SIG-M5 treated with dmso at 0.1 percent for 504 hours (cell line): ENCODE results near the gene FERD3L.
A peak's percentile ranks its signal among the peaks of the same experiment; 100 is the strongest.
"Not testable (repeated sequence)": the region's sequence is repeated elsewhere in the genome, so short reads cannot be mapped to it uniquely, and the experiment has no call there.

Source experiments
- DNase-seq: peaks from one replicate; lab custom pipeline; 2025; ENCODE audit not compliant: unreplicated experiment; lab: John Stamatoyannopoulos, UW

FERD3L gene

GRCh38 chr7:19144661-19145433 lies at the start of gene FERD3L:
TSS of gene FERD3L (minus strand) at chr7:19145421. CDS start at chr7:19145362, 59 bp downstream.
- no peak for DNase-seq

- not testable (repeated sequence) for DNase-seq
Observed at GRCh38 chr7:19194417-19194816, 49.2 kb upstream of the FERD3L start.

- no peak for DNase-seq
Observed at GRCh38 chr7:19181634-19182033, 36.4 kb upstream of the FERD3L start.

- DNase-seq = no peak
Observed at GRCh38 chr7:19178595-19178994, 33.4 kb upstream of the FERD3L start.

GRCh38 chr7:19177269-19177668 lies 32.0 kb upstream of the FERD3L start:
- DNase-seq = no peak

- DNase-seq = no peak
Observed at GRCh38 chr7:19175241-19175640, 30.0 kb upstream of the FERD3L start.

- DNase-seq = no peak
Observed at GRCh38 chr7:19161671-19162070, 16.4 kb upstream of the FERD3L start.

GRCh38 chr7:19146699-19147098 lies 1.5 kb upstream of the FERD3L start:
- no peak for DNase-seq

GRCh38 chr7:19145434-19146115 lies 354 bp upstream of the FERD3L start:
- DNase-seq = no peak

GRCh38 chr7:19143881-19144574 lies 1.2 kb downstream of the FERD3L start:
- no peak for DNase-seq

- DNase-seq = no peak
Observed at GRCh38 chr7:19139706-19140327, 5.4 kb downstream of the FERD3L start.

GRCh38 chr7:19133886-19134285 lies 11.3 kb downstream of the FERD3L start:
- DNase-seq = no peak

GRCh38 chr7:19133390-19133789 lies 11.8 kb downstream of the FERD3L start:
- no peak for DNase-seq

- no peak for DNase-seq
Observed at GRCh38 chr7:19128856-19129255, 16.4 kb downstream of the FERD3L start.

- peak; percentile 41 for DNase-seq
Observed at GRCh38 chr7:19121977-19122588, 23.1 kb downstream of the FERD3L start.

- DNase-seq = no peak
Observed at GRCh38 chr7:19119870-19120486, 25.2 kb downstream of the FERD3L start.

- DNase-seq = no peak
Observed at GRCh38 chr7:19119372-19119771, 25.8 kb downstream of the FERD3L start.

- DNase-seq = no peak
Observed at GRCh38 chr7:19118636-19119371, 26.4 kb downstream of the FERD3L start.

- DNase-seq = no peak
Observed at GRCh38 chr7:19117870-19118608, 27.2 kb downstream of the FERD3L start.
